HepG2 (cell line): ENCODE data around the gene GLG1. TPM values are rescaled to one million over a fixed set of nuclear protein-coding genes. Genes with fewer than 3 reads are reported as not detected.

Experiments
- ATAC-seq: fragments of 200-7000 bp; cut with Tn5 transposase; 3 replicates; pipeline ENCODE4 v1.9.1; 2020; ENCODE audit warnings: mild to moderate bottlenecking, moderate library complexity
- BruUV-seq: library from RNA; stranded (reverse); fragments of 400-500 nt; replicated peaks from 2 replicates; lab custom pipeline; 2021; lab: Mats Ljungman, UMichigan
- CTCF ChIA-PET: fragments of 300-600 bp; formaldehyde crosslinking; extraction: SDS; loops from one replicate; lab custom pipeline; 2021; ENCODE audit warnings: low total read pairs, inconsistent platforms, low intra/inter-chr PET ratio; lab: Yijun Ruan, JAX
- POLR2A ChIA-PET: fragments of 350-600 bp; sonication (Branson Sonifier 250); formaldehyde crosslinking; loops from one replicate; lab custom pipeline; 2020; ENCODE audit warnings: antibody characterized with exemption, inconsistent platforms; lab: Yijun Ruan, JAX
- DNase-seq: peaks from one replicate; pipeline ENCODE4 v3.0.0-alpha.2; 2015; ENCODE audit warnings: low spot score
- FAIRE-seq: peaks from 3 replicates; lab custom pipeline; 2011; peaks lifted over from hg19 to GRCh38; lab: Jason Lieb, UNC
- H2AFZ ChIP-seq: one replicate; pipeline ENCODE4 v1.6.1; 2011; ENCODE audit warnings: low read length, inconsistent platforms
- H3K27ac ChIP-seq: fragments of 300-600 bp; 3 replicates; pipeline ENCODE4 v1.8.0; 2011; ENCODE audit warnings: mixed run types, mild to moderate bottlenecking, mixed read lengths, low read length, inconsistent platforms; ENCODE audit not compliant: insufficient read depth; ENCODE audit errors: extremely low read length
- H3K27me3 ChIP-seq, 2 experiments: fragments of 200-600 bp in 1 of 2; 2 replicates in 1 of 2; 3 replicates in 1 of 2; pipeline versions ENCODE4 v1.6.0 to v1.8.0; 2011; ENCODE audit warnings: low read length in 2 of 2, mild to moderate bottlenecking in 2 of 2, moderate library complexity in 2 of 2, inconsistent platforms in 1 of 2; ENCODE audit not compliant: insufficient read depth in 2 of 2, control insufficient read depth in 1 of 2
- H3K36me3 ChIP-seq, 2 experiments: fragments of 200-600 bp in 1 of 2; replicated peaks in 1 of 2; 2 replicates in 1 of 2; 3 replicates in 1 of 2; pipeline versions ENCODE4 v1.5.1 to v1.8.0; 2011; ENCODE audit warnings: low read length in 2 of 2, inconsistent platforms in 1 of 2; ENCODE audit not compliant: insufficient read depth in 2 of 2, control insufficient read depth in 1 of 2
- H3K4me1 ChIP-seq: 2 replicates; pipeline ENCODE4 v1.5.1; 2012; ENCODE audit warnings: low read length, inconsistent platforms; ENCODE audit not compliant: insufficient read depth
- H3K4me2 ChIP-seq: 2 replicates; pipeline ENCODE4 v1.6.0; 2011; ENCODE audit warnings: low read depth, low read length, inconsistent platforms
- H3K4me3 ChIP-seq, 3 experiments: fragments of 200-600 bp in 1 of 3; sonication (generic), shearing (Covaris generic) in 1 of 3; replicated peaks in 1 of 3; 2 replicates each; pipeline ENCODE4 v1.5.1; 2011 to 2016; ENCODE audit warnings: low read length in 3 of 3, inconsistent platforms in 2 of 3, low read depth in 2 of 3, mild to moderate bottlenecking in 2 of 3, control low read depth in 1 of 3, mixed read lengths in 1 of 3; ENCODE audit not compliant: insufficient read depth in 1 of 3
- H3K79me2 ChIP-seq: one replicate; pipeline ENCODE4 v1.6.1; 2011; ENCODE audit warnings: low read length, inconsistent platforms; ENCODE audit not compliant: insufficient read depth
- H3K9ac ChIP-seq: 2 replicates; pipeline ENCODE4 v1.6.0; 2011; ENCODE audit warnings: mild to moderate bottlenecking, low read depth, low read length, inconsistent platforms; ENCODE audit not compliant: insufficient read depth
- H3K9me3 ChIP-seq: 2 replicates; pipeline ENCODE4 v1.5.1; 2012; ENCODE audit warnings: mild to moderate bottlenecking, low read length
- H4K20me1 ChIP-seq: 2 replicates; pipeline ENCODE4 v1.6.0; 2011; ENCODE audit warnings: inconsistent platforms, mild to moderate bottlenecking, low read length, moderate library complexity; ENCODE audit not compliant: insufficient read depth
- ATAD3A ChIP-seq: sonication (generic); formaldehyde crosslinking; IDR thresholded peaks from 2 replicates; pipeline ENCODE4 v1.4.0; 2020; ENCODE audit warnings: missing genetic modification reagents
- BRD4 ChIP-seq: sonication (generic); formaldehyde crosslinking; IDR thresholded peaks from 2 replicates; pipeline ENCODE4 v1.4.0; 2020; ENCODE audit warnings: missing genetic modification reagents
- CBX5 ChIP-seq: sonication (generic); formaldehyde crosslinking; IDR thresholded peaks from 2 replicates; pipeline ENCODE4 v1.4.0; 2020; ENCODE audit warnings: missing genetic modification reagents, borderline replicate concordance
- GATA4 ChIP-seq: sonication (generic); IDR thresholded peaks from 2 replicates; pipeline ENCODE4 v1.6.1; 2016; ENCODE audit warnings: antibody characterized with exemption, low read depth, borderline replicate concordance
- HCFC1 ChIP-seq: fragments of 150-350 bp; IDR thresholded peaks from 2 replicates; pipeline ENCODE4 v1.6.1; 2014; ENCODE audit warnings: low read depth, low read length
- HMG20A ChIP-seq: IDR thresholded peaks from 2 replicates; pipeline ENCODE4 v1.6.1; 2016; ENCODE audit warnings: borderline replicate concordance
- HNRNPH1 ChIP-seq: fragments of 200-400 bp; formaldehyde crosslinking; optimal IDR thresholded peaks from 2 replicates; pipeline ENCODE3; 2017; ENCODE audit warnings: mild to moderate bottlenecking, low read depth, low read length
- HNRNPL ChIP-seq: fragments of 200-400 bp; formaldehyde crosslinking; IDR thresholded peaks from 2 replicates; pipeline ENCODE4 v1.6.1; 2017; ENCODE audit warnings: mild to moderate bottlenecking, low read depth, low read length
- ISX ChIP-seq: sonication (generic); formaldehyde crosslinking; conservative IDR thresholded peaks from 2 replicates; pipeline ENCODE4 v1.5.0; 2020; ENCODE audit warnings: missing genetic modification reagents
- KDM5A ChIP-seq: fragments of 200-600 bp; sonication (generic); IDR thresholded peaks from 2 replicates; pipeline ENCODE4 v1.7.0; 2018; ENCODE audit warnings: antibody characterized with exemption, mild to moderate bottlenecking, low read length, borderline replicate concordance
- KDM6A ChIP-seq: IDR thresholded peaks from 2 replicates; pipeline ENCODE4 v1.6.1; 2016; ENCODE audit warnings: low read depth
- MED1 ChIP-seq: sonication (generic); formaldehyde crosslinking; IDR thresholded peaks from 2 replicates; pipeline ENCODE4 v1.4.0; 2020; ENCODE audit warnings: missing genetic modification reagents
- MEIS1 ChIP-seq: sonication (generic); formaldehyde crosslinking; IDR thresholded peaks from 2 replicates; pipeline ENCODE4 v1.9.0; 2021; ENCODE audit warnings: mild to moderate bottlenecking, missing genetic modification reagents, moderate library complexity, borderline replicate concordance
- PAX8 ChIP-seq: sonication (generic); formaldehyde crosslinking; IDR thresholded peaks from 2 replicates; pipeline ENCODE4 v1.8.0; 2022; ENCODE audit warnings: mild to moderate bottlenecking, missing genetic modification reagents, borderline replicate concordance
- ZFP36L1 ChIP-seq: sonication (generic); formaldehyde crosslinking; IDR thresholded peaks from 2 replicates; pipeline ENCODE4 v1.8.0; 2022; ENCODE audit warnings: mild to moderate bottlenecking, missing genetic modification reagents, moderate library complexity
- ZNF136 ChIP-seq: sonication (generic); formaldehyde crosslinking; IDR thresholded peaks from 2 replicates; pipeline ENCODE4 v1.8.1; 2022; ENCODE audit warnings: low read depth, mild to moderate bottlenecking, moderate library complexity, missing genetic modification reagents
- ZNF230 ChIP-seq: sonication (generic); formaldehyde crosslinking; IDR thresholded peaks from 2 replicates; pipeline ENCODE4 v1.4.0; 2020; ENCODE audit warnings: mild to moderate bottlenecking, missing genetic modification reagents
- ZNF552 ChIP-seq: sonication (generic); formaldehyde crosslinking; IDR thresholded peaks from 2 replicates; pipeline ENCODE4 v1.9.0; 2022; ENCODE audit warnings: missing genetic modification reagents, mild to moderate bottlenecking, borderline replicate concordance
- ZNF670 ChIP-seq: sonication (generic); formaldehyde crosslinking; IDR thresholded peaks from 2 replicates; pipeline ENCODE4 v1.8.0; 2022; ENCODE audit warnings: mild to moderate bottlenecking, missing genetic modification reagents, borderline replicate concordance
- ZSCAN21 ChIP-seq: sonication (generic); formaldehyde crosslinking; IDR thresholded peaks from 2 replicates; pipeline ENCODE4 v1.8.0; 2022; ENCODE audit warnings: mild to moderate bottlenecking, missing genetic modification reagents, moderate library complexity, borderline replicate concordance
- WGBS: methylation state at CpG from one replicate; pipeline ENCODE4 v1.1.6; 2017; ENCODE audit warnings: low lambda C conversion rate; 5-methylcytosine and 5-hydroxymethylcytosine counted together
- in situ Hi-C: cut with HindIII; loops from 2 replicates; pipeline ENCODE4 v1.10.0; 2017; ENCODE audit warnings: low pct_unique_long_range_greater_than_20kb; ENCODE audit not compliant: extremely low pct_ligation_motif_present
- intact Hi-C: fragments of 100-400 bp; cut with micrococcal nuclease; formaldehyde crosslinking; loops from one replicate; pipeline ENCODE4 v1.10.0; 2022; ENCODE audit not compliant: unreplicated experiment
- polyA plus RNA-seq, 8 experiments: library from polyadenylated mRNA; depleted of rRNA in 3 of 8; stranded (reverse) in 7 of 8; unstranded in 1 of 8; fragments of >200 nt; fragmentation: Illumina TruSeq in 4 of 8; extraction: Trizol in 4 of 8; gene quantifications; 2 replicates each; pipeline versions ENCODE4 v1.2.1 to v1.2.3, GENCODE V29; 2011 to 2016; ENCODE audit warnings: low read depth in 4 of 8, missing spikeins in 1 of 8, mixed read lengths in 1 of 8; ENCODE audit not compliant: insufficient read depth in 1 of 8
- total RNA-seq, 5 experiments: library from RNA; depleted of rRNA; stranded (reverse); fragments of >200 nt; fragmentation: Illumina TruSeq; extraction: Trizol; gene quantifications; 2 replicates each; pipeline ENCODE4 v1.2.3, GENCODE V29; 2016; ENCODE audit warnings: low read depth in 1 of 5
- TF ChIP-seq, protein P1 (sequence below): sonication (generic); formaldehyde crosslinking; IDR thresholded peaks from 2 replicates; pipeline ENCODE4 v1.4.0; 2020; ENCODE audit warnings: missing genetic modification reagents, mild to moderate bottlenecking, borderline replicate concordance

The GLG1 gene
- total and polyA plus RNA-seq, 2 of the 13 experiments (the other 11 are each of a cell fraction or from before 2014, with no cell fraction given), result 87.7 to 141 TPM

- TF ChIP-seq ZSCAN21 (CRISPR knock-in tag) (no peak), ZNF670 (CRISPR knock-in tag) (no peak), ATAD3A (CRISPR knock-in tag) (no peak), MED1 (CRISPR knock-in tag) (no peak), ZNF552 (CRISPR knock-in tag) (no peak), BRD4 (CRISPR knock-in tag) (no peak), HCFC1 (no peak), PAX8 (no peak)
Observed at GRCh38 chr16:74562117-74562516, 44.8 kb downstream of the GLG1 start (continued).

DNA sequence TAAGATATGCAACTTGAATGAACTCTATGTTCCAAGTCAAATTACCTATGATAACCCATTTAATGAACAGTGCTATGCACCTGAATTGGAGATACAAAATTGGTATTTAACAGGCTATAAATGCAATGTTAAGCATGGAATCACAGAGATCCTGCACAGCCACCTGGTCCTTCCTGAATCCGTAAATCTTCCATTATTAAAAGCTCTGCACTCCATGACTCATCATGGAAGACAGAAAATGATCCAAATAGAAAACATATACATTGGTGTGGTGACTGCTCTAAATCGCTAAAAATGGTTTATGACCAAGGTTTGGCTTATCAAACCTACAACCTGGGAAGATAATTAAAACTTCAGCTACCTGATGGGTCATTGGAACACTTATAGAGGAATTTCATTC, 45.3 kb downstream of the GLG1 start:
- no peak for ATAC-seq
- WGBS, result 96% methylated on average over 2 of the region's 2 CpGs

More for the DNA sequence above, 45.3 kb downstream of the GLG1 start:
- in situ Hi-C loops (no loop called here), intact Hi-C loops (no loop called here)
- Histone ChIP-seq H3K9ac (no peak overlapping the region), H3K79me2 (peaks cover 66% of the 10 kb centered on the region), H3K4me3 (no peak overlapping the region), H3K36me3 (peaks cover 0 to 17% of the 10 kb centered on the region in 2 experiments; a peak in 2 of 5 replicates), H3K27ac (no peak overlapping the region), H3K4me2 (no peak overlapping the region), H2AFZ (no peak overlapping the region), H3K27me3 (no peaks in the 10 kb centered on the region), H3K4me1 (peaks cover 12% of the 10 kb centered on the region), H4K20me1 (peaks cover 3% of the 10 kb centered on the region; the same call in 1 of the 2 replicates), H3K9me3 (no peaks in the 10 kb centered on the region)
- TF ChIP-seq CBX5 (no peak), HNRNPL (no peak), HMG20A (CRISPR knock-in tag) (no peak), ZNF230 (no peak), KDM6A (CRISPR knock-in tag) (no peak), HNRNPH1 (no peak), ZFP36L1 (CRISPR knock-in tag) (no peak), KDM5A (no peak), ISX (CRISPR knock-in tag) (no peak), ZNF136 (CRISPR knock-in tag) (no peak), MEIS1 (no peak), GATA4 (no peak)
- TF ChIP-seq, protein P1, sequence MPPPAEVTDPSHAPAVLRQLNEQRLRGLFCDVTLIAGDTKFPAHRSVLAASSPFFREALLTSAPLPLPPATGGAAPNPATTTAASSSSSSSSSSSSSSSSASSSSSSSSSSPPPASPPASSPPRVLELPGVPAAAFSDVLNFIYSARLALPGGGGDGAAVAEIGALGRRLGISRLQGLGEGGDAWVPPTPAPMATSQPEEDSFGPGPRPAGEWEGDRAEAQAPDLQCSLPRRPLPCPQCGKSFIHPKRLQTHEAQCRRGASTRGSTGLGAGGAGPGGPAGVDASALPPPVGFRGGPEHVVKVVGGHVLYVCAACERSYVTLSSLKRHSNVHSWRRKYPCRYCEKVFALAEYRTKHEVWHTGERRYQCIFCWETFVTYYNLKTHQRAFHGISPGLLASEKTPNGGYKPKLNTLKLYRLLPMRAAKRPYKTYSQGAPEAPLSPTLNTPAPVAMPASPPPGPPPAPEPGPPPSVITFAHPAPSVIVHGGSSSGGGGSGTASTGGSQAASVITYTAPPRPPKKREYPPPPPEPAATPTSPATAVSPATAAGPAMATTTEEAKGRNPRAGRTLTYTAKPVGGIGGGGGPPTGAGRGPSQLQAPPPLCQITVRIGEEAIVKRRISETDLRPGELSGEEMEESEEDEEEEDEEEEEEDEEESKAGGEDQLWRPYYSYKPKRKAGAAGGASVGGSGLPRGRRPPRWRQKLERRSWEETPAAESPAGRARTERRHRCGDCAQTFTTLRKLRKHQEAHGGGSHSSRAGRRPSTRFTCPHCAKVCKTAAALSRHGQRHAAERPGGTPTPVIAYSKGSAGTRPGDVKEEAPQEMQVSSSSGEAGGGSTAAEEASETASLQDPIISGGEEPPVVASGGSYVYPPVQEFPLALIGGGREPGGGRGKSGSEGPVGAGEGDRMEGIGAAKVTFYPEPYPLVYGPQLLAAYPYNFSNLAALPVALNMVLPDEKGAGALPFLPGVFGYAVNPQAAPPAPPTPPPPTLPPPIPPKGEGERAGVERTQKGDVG (CRISPR knock-in tag), result no peak
- POLR2A ChIA-PET, result no interaction called here
- FAIRE-seq (no peak), DNase-seq (no peak)
- BruUV-seq, result no TSS peak
- CTCF ChIA-PET, result no interaction called here
